Measurements from ENCODE around the gene SSH3. TPM values are rescaled to one million over a fixed set of nuclear protein-coding genes. Genes with fewer than 3 reads are reported as not detected.

Gene SSH3
- total RNA-seq, 2 experiments from 2014 or later = 10.7 to 26.4 TPM

DNA sequence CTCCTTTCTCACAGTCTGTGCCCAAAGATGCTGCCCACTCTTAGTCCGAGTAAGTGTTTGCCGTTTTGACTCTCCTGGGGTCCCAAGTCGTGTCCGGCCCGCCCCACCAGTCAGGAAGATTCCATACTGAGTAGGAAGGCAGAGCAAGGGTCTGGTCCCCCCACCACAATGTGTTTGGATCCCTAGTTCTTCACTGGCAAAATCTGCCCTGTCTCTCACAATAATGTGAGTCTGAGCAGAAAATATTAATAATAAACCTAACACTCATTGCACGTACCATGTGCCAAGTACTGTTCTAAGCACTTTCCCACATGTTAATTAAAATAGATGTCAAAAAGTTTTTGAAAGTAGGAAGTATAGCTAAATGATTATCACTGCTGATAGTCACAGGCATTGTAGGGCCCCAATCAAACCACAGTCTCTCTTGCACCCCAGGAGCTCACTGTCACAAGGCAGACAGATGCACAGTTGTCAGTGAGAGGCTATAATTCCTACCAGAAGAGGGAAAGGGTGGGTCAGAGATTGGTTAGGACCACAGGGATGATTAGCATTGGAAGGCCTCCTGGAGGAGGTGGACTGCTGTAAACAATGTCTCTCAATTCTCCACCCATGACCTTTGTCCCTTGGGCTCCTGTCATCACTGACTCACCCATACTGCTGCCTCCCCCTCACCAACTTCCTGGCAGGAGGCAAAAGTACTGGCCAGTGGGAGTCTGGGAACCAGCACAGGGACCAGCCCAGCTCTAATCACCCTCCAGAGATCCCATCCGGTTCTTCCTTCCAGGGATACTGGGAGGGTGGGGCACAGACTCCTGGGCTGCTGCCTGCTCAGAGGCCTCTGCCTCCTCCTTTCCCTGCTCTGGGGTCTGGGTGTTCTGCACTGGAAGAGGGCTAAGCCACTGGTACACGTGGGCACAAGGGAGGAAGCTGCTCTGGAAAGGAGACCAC is 51.0 kb downstream of the SSH3 start:
- no peaks in the 10 kb centered on the region for H3K9me3 Mint-ChIP-seq (ENCODE audit: low read depth)
- ATAC-seq (no peak), DNase-seq (no peak)
- peaks cover 1% of the 10 kb centered on the region for H3K36me3 Mint-ChIP-seq
- peak overlapping the region; percentile 97 for H3K27ac Mint-ChIP-seq
- CTCF ChIA-PET = interaction anchor here (1.0 to 26.6 kb wide), 17 partner anchors 9 to 276 kb away, joined by 3 to 1153 read pairs (median 5); partner anchors contain the start of genes CLCF1, NUDT8, PPP1CA and RAD9A
- peaks cover 8% of the 10 kb centered on the region for H3K27me3 Mint-ChIP-seq
- peak overlapping the region; percentile 89 for H3K4me3 Mint-ChIP-seq
- H3K4me1 Mint-ChIP-seq = peaks cover 34% of the 10 kb centered on the region

GRCh38 chr11:67355023-67355793 is 51.9 kb downstream of the SSH3 start:
- peaks cover 1% of the 10 kb centered on the region for H3K36me3 Mint-ChIP-seq
- no peaks in the 10 kb centered on the region for H3K9me3 Mint-ChIP-seq (ENCODE audit: low read depth)
- ATAC-seq (no peak), DNase-seq (no peak)
- H3K27ac Mint-ChIP-seq = peak overlapping the region; percentile 97
- H3K4me1 Mint-ChIP-seq = peaks cover 34% of the 10 kb centered on the region
- CTCF ChIA-PET = interaction anchor here (1.2 to 26.6 kb wide), 7 partner anchors 9 to 102 kb away, joined by 4 to 1153 read pairs (median 39); partner anchors contain the start of genes CLCF1, PPP1CA and RAD9A
- peaks cover 8% of the 10 kb centered on the region for H3K27me3 Mint-ChIP-seq
- H3K4me3 Mint-ChIP-seq = no peak overlapping the region

DNA sequence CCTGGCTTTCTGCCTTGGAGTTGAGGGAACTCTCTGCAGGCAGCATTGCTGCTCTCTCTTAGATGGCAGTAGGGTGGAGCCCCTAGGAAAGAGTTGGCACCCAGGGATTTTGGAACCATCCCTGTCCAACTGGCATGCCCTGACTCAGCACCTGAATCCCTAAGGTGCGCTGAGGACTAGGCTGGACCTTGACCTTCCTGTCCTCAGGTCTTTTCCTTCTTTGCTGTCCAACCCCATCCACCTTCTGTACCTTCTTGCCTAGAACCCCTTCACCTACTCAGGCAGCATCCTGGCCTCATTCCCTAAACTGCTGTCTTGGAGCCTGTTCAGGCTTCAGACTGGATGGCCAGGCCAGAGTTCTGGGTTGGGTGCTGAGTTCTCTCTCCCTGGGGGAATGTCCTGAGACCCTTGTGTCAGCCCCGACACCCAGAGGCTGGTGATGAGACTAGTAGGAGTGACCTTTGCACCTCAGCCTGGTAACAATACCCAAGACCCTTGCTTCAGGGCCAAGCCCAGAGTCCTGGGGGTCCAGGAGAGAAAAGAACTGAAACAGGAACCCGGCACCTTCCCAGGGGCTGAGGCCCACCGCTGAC is 52.6 kb downstream of the SSH3 start:
- peak overlapping the region; percentile 0 for H3K27ac Mint-ChIP-seq
- peaks cover 8% of the 10 kb centered on the region for H3K27me3 Mint-ChIP-seq

DNA sequence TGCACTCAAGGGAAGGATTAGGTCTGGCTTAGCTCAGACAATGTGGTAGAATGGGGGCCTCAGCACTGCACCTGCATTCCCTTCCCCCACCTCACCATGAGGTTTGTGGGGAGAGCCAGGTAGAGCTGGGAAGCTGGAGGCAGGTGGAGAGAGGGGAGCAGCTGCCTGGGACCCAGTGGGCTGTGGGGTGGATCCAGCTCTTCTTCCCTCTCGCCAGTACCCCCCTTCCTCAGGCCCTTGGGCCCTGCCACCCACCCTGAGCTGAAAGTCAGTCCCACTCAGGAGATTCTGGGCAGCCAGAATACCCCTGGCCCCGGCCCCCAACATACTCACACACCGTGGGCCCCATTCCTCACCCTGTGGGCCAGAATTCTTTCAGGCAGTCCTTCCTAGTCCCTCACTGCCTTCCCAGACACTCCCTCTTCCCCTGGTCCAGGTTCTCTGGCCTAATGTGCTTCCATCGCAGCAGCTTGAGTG is 53.1 kb downstream of the SSH3 start:
- peaks cover 1% of the 10 kb centered on the region for H3K36me3 Mint-ChIP-seq
- CTCF ChIA-PET = interaction anchor here (0.7 to 26.6 kb wide), 16 partner anchors 11 to 285 kb away, joined by 3 to 1153 read pairs (median 4); partner anchors contain the start of genes CLCF1, PITPNM1, PPP1CA and RAD9A
- peaks cover 12% of the 10 kb centered on the region for H3K27me3 Mint-ChIP-seq
- peak overlapping the region; percentile 76 for H3K27ac Mint-ChIP-seq
- no peak for ATAC-seq
- H3K9me3 Mint-ChIP-seq (ENCODE audit: low read depth) = no peaks in the 10 kb centered on the region
- H3K4me1 Mint-ChIP-seq = peaks cover 29% of the 10 kb centered on the region
- DNase-seq = no peak
- peak overlapping the region; percentile 30 for H3K4me3 Mint-ChIP-seq

More for the DNA sequence above, 52.6 kb downstream of the SSH3 start:
- no peak for DNase-seq
- no peak overlapping the region for H3K4me3 Mint-ChIP-seq
- CTCF ChIA-PET = interaction anchor here (0.9 to 26.6 kb wide), 13 partner anchors 10 to 155 kb away, joined by 3 to 1153 read pairs (median 4); partner anchors contain the start of genes CLCF1, PITPNM1, PPP1CA and RAD9A
- ATAC-seq = no peak
- H3K4me1 Mint-ChIP-seq = peaks cover 34% of the 10 kb centered on the region
- H3K9me3 Mint-ChIP-seq (ENCODE audit: low read depth) = no peaks in the 10 kb centered on the region
- peaks cover 1% of the 10 kb centered on the region for H3K36me3 Mint-ChIP-seq

DNA sequence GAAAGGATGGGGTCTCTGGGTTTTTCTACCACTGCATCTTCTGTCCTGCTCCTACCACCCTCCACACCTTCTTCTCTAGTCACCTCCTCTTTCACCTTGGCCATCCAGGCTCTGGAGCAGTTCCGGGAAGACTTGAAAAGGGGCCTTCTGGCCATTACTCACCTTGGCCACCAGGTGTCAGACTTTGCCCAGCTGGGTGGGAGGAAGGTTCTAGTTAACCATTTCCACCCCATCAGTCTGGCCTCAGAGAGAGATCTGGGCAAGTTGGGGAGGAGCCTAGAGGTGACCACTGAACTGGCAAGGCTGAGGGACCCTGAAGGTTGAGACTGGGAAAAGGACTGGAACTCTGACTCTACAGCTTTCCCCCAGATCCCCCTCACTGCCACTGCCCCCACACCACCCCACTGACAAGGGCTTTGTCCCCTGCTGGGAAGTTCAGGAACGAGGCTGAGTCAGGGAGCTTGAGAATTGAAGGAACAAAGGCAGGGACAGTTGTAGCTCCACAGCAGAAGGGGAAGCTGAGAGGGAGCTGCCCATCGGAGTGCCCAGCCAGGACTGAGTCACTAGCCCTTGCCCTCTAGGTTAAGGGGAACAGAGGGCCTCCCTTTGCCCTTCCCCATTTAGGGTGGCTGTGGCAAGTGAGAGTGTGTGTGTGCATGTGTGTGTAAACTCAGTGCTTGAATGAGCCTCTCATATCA is 53.7 kb downstream of the SSH3 start:
- H3K36me3 Mint-ChIP-seq = no peaks in the 10 kb centered on the region
- DNase-seq (peak; percentile 82), ATAC-seq (no peak)
- peaks cover 25% of the 10 kb centered on the region for H3K4me1 Mint-ChIP-seq
- peak overlapping the region; percentile 76 for H3K27ac Mint-ChIP-seq
- no peaks in the 10 kb centered on the region for H3K9me3 Mint-ChIP-seq (ENCODE audit: low read depth)
- H3K27me3 Mint-ChIP-seq = peaks cover 18% of the 10 kb centered on the region
- CTCF ChIA-PET = interaction anchor here (0.7 to 26.6 kb wide), 16 partner anchors 11 to 285 kb away, joined by 3 to 1153 read pairs (median 4); partner anchors contain the start of genes CLCF1, PITPNM1, PPP1CA and RAD9A
- peak overlapping the region; percentile 30 for H3K4me3 Mint-ChIP-seq

DNA sequence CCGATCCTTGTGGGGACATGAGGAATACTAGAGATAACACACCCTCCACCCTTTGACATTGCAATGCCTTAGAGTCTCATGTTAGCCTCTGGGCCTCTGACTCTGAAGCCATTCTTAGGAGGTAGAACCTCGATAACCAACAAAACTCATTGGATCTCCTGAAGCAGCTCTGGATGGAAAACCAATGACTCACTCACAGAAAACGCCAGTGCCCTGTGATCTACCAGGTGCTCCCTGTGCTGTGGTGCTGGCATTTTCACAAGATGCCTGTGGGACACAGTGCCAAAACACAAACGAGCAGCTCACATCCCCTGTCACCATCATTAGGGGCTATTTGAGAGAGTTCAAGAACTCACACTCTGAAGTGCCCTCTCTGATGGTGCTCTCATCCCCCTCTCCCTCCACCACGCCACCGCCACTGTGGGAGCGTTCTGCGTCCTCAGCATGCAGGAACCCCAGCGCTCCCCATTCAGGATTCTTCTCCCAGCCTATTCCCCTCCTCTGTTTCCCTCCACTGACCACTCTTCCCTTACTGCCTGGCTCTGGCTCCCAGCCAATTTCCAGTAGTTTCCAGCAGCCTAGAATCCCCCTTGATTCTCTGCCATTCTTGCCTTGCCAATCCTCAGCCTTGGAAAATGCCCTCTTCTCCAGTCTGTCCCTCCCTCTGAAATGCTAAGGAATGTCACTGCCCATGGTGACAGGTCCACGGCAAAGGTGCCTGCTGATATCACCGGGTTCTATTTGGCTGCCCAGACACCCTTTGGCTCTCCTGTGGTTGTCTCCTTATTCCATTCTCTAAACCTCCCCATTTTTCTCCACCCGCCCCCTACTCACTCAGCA is 54.7 kb downstream of the SSH3 start:
- ATAC-seq = no peak
- Mint-ChIP-seq H3K4me3 (no peak overlapping the region), H3K4me1 (peaks cover 20% of the 10 kb centered on the region), H3K27ac (no peak overlapping the region), H3K27me3 (peaks cover 29% of the 10 kb centered on the region), H3K36me3 (no peaks in the 10 kb centered on the region), H3K9me3 (ENCODE audit: low read depth) (no peaks in the 10 kb centered on the region)
- CTCF ChIA-PET = interaction anchor here (0.8 to 26.6 kb wide), 7 partner anchors 9 to 46 kb away, joined by 3 to 1153 read pairs (median 9); partner anchors contain the start of genes CLCF1, PPP1CA, RAD9A and TBC1D10C
- no peak for DNase-seq

Other genes starting within 250 kb of the SSH3 start
- under 1 TPM; 0.52 to 0.79 TPM for gene RHOD, start 246.7 kb upstream of the SSH3 start, total RNA-seq
- 100 to 1,000 TPM in 1 of 2 experiments, 10 to 100 TPM in 1; 93.6 to 116 TPM for gene KDM2A, start 184.3 kb upstream of the SSH3 start, total RNA-seq
- 100 to 1,000 TPM; 366 to 402 TPM for gene GRK2, start 37.1 kb upstream of the SSH3 start, total RNA-seq
- 100 to 1,000 TPM; 148 to 172 TPM for gene ANKRD13D, start 14.2 kb upstream of the SSH3 start, total RNA-seq
- gene POLD4, start 50.0 kb downstream of the SSH3 start, total RNA-seq = 10 to 100 TPM; 36.5 to 49.6 TPM
- gene CLCF1, start 70.1 kb downstream of the SSH3 start, total RNA-seq = 1 to 10 TPM in 1 of 2 experiments, under 1 TPM in 1; 0.76 to 1.9 TPM
- 10 to 100 TPM; 49.6 to 80.5 TPM for gene RAD9A, start 88.5 kb downstream of the SSH3 start, total RNA-seq
- 100 to 1,000 TPM; 309 to 360 TPM for gene PPP1CA, start 98.3 kb downstream of the SSH3 start, total RNA-seq
- gene TBC1D10C, start 100.6 kb downstream of the SSH3 start, total RNA-seq = 100 to 1,000 TPM; 278 to 312 TPM
- gene CARNS1, start 112.1 kb downstream of the SSH3 start, total RNA-seq = 1 to 10 TPM; 1.3 TPM
- gene RPS6KB2, start 125.0 kb downstream of the SSH3 start, total RNA-seq = 10 to 100 TPM; 63.3 to 65.0 TPM
- gene PTPRCAP, start 134.2 kb downstream of the SSH3 start, total RNA-seq = 100 to 1,000 TPM; 390 to 424 TPM
- gene CORO1B, start 139.9 kb downstream of the SSH3 start, total RNA-seq = 10 to 100 TPM; 61.0 to 62.6 TPM
- gene GPR152, start 149.2 kb downstream of the SSH3 start, total RNA-seq = not detected
- gene CABP4, start 151.8 kb downstream of the SSH3 start, total RNA-seq = 1 to 10 TPM in 1 of 2 experiments, under 1 TPM in 1; 0.96 to 3.4 TPM
- 10 to 100 TPM; 32.8 to 41.9 TPM for gene TMEM134, start 165.7 kb downstream of the SSH3 start, total RNA-seq
- gene AIP, start 179.5 kb downstream of the SSH3 start, total RNA-seq = 100 to 1,000 TPM; 168 to 178 TPM
- 100 to 1,000 TPM; 124 to 133 TPM for gene PITPNM1, start 201.8 kb downstream of the SSH3 start, total RNA-seq
- gene CDK2AP2, start 204.6 kb downstream of the SSH3 start, total RNA-seq = 100 to 1,000 TPM in 1 of 2 experiments, 10 to 100 TPM in 1; 95.2 to 104 TPM
- not detected for gene CABP2, start 219.9 kb downstream of the SSH3 start, total RNA-seq

Measured in activated CD8-positive, alpha-beta memory T cell treated with anti-CD3 and anti-CD28 coated beads, Interleukin-2, amount 10 ng/mL, durations not matched to agents 7 days and 5 days (primary cell).